Measurements from ENCODE around the gene GLYR1. TPM values are rescaled to one million over a fixed set of nuclear protein-coding genes. Genes with fewer than 3 reads are reported as not detected.

GLYR1 gene
- total RNA-seq, 2 experiments from 2014 or later = 80.4 to 85.4 TPM

DNA sequence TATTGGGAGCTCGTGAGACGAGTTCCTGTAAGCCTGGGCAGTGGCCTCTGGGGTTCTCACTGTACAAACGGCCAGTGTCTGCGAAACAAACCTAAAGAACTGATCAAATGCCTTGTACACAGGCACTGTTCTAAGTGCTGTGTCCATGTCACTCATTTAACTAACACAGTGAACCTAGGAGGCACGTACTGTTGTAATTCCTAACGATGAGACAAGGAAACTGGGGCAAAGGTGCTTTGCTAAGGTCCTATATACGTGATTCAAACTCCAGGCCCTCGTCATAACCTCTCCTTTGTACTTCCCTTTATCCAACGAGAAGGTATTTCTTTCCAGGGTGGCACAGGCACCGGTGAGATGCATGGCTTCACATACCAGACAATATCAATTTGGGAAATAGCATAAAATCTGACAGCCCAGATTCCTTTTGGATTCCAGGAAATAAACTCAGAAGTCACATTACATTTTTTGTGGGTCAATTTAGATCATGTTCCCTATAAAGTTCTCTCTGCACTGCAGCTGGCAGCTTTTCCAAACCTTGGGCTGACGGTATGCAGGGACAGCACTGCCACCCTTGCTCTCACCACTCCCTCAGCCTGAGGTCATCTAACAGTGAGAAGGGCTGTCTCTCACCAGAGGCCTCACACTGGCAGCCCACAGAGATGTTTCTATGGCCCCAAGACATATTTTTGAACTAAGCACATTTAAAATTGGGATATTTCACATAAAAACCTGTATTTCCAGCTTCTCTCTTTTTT lies 18.3 kb downstream of the GLYR1 start:
- no peak overlapping the region for H3K4me3 Mint-ChIP-seq
- peaks cover 5% of the 10 kb centered on the region for H3K4me1 Mint-ChIP-seq
- DNase-seq = no peak
- POLR2A ChIA-PET = no interaction called here
- no peaks in the 10 kb centered on the region for H3K27me3 Mint-ChIP-seq
- CTCF ChIA-PET = no interaction called here
- H3K9me3 Mint-ChIP-seq = no peaks in the 10 kb centered on the region
- H3K27ac Mint-ChIP-seq = no peak overlapping the region
- peaks cover 66% of the 10 kb centered on the region for H3K36me3 Mint-ChIP-seq (ENCODE audit: low read depth)

GRCh38 chr16:4826980-4827379 lies 20.1 kb downstream of the GLYR1 start:
- ChIA-PET CTCF (no interaction called here), POLR2A (no interaction called here)
- DNase-seq = no peak
- Mint-ChIP-seq H3K36me3 (ENCODE audit: low read depth) (peaks cover 62% of the 10 kb centered on the region), H3K27ac (no peak overlapping the region), H3K27me3 (no peaks in the 10 kb centered on the region), H3K9me3 (no peaks in the 10 kb centered on the region), H3K4me3 (no peak overlapping the region), H3K4me1 (no peaks in the 10 kb centered on the region)

- H3K4me3 Mint-ChIP-seq = no peak overlapping the region
- POLR2A ChIA-PET = no interaction called here
- no peaks in the 10 kb centered on the region for H3K4me1 Mint-ChIP-seq
- H3K9me3 Mint-ChIP-seq = no peaks in the 10 kb centered on the region
- peaks cover 61% of the 10 kb centered on the region for H3K36me3 Mint-ChIP-seq (ENCODE audit: low read depth)
- CTCF ChIA-PET = no interaction called here
- H3K27ac Mint-ChIP-seq = no peak overlapping the region
- H3K27me3 Mint-ChIP-seq = no peaks in the 10 kb centered on the region
- DNase-seq = no peak
These were observed 20.6 kb downstream of the GLYR1 start for GRCh38 chr16:4826526-4826925.

DNA sequence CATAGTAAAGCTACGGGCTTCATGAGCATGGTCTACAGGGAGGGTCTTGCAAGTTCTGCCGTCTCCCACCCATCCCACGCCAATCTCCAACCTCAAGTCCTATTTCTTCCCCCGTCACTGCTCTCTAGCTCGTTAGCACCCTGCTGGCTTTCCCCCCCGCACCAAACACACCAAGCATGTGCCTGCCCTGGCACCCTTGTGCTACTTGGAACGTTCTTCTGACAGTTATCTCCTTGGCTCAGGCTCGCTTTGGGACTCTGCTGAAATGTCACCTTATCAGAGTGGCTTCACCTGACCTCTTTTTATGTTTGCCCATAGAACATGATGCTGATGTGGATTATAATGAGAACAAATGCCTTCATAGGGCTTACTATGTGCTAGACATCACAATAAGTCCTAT lies 21.9 kb downstream of the GLYR1 start:
- Mint-ChIP-seq H3K9me3 (no peaks in the 10 kb centered on the region), H3K27ac (no peak overlapping the region), H3K27me3 (no peaks in the 10 kb centered on the region), H3K4me3 (no peak overlapping the region), H3K36me3 (ENCODE audit: low read depth) (peaks cover 60% of the 10 kb centered on the region), H3K4me1 (no peaks in the 10 kb centered on the region)
- CTCF ChIA-PET = no interaction called here
- POLR2A ChIA-PET = no interaction called here
- DNase-seq = no peak

- H3K4me3 Mint-ChIP-seq = no peak overlapping the region
- DNase-seq = no peak
- ChIA-PET POLR2A (no interaction called here), CTCF (no interaction called here)
- H3K36me3 Mint-ChIP-seq (ENCODE audit: low read depth) = peaks cover 59% of the 10 kb centered on the region
- H3K27me3 Mint-ChIP-seq = no peaks in the 10 kb centered on the region
- H3K4me1 Mint-ChIP-seq = no peaks in the 10 kb centered on the region
- no peaks in the 10 kb centered on the region for H3K9me3 Mint-ChIP-seq
- H3K27ac Mint-ChIP-seq = no peak overlapping the region
These were observed 26.4 kb downstream of the GLYR1 start for GRCh38 chr16:4820652-4821051.

- Mint-ChIP-seq H3K27ac (no peak overlapping the region), H3K4me1 (no peaks in the 10 kb centered on the region), H3K27me3 (no peaks in the 10 kb centered on the region), H3K9me3 (no peaks in the 10 kb centered on the region), H3K36me3 (ENCODE audit: low read depth) (peaks cover 53% of the 10 kb centered on the region), H3K4me3 (no peak overlapping the region)
- CTCF ChIA-PET = no interaction called here
- POLR2A ChIA-PET = no interaction called here
- DNase-seq = no peak
These were observed 32.4 kb downstream of the GLYR1 start for GRCh38 chr16:4814542-4815173.

DNA sequence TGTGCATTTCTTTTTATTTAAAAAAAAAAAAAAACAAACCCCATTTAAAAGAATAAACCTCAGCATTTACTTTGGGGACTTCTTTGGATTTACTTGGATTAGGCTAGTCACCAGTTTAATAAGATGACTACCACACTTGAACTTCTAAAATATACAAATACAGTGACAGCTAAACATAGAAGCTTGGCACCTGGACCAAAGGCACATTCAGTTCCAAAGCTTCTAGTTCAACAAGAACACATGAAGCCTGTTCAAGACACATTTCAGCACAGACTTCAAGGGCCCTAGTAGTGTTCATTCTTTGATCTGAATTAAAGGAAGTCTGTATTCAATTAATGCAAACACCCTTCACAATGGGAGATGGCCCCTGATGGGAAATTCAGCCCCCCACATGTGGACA lies 33.0 kb downstream of the GLYR1 start:
- Mint-ChIP-seq H3K4me3 (no peak overlapping the region), H3K36me3 (ENCODE audit: low read depth) (peaks cover 53% of the 10 kb centered on the region), H3K27ac (no peak overlapping the region), H3K9me3 (no peaks in the 10 kb centered on the region), H3K27me3 (no peaks in the 10 kb centered on the region), H3K4me1 (no peaks in the 10 kb centered on the region)
- no peak for DNase-seq
- ChIA-PET POLR2A (interaction anchor here (0.6 kb wide), 1 partner anchor 33 kb away, joined by 3 read pairs; the partner anchor contains the start of gene GLYR1), CTCF (no interaction called here)

DNA sequence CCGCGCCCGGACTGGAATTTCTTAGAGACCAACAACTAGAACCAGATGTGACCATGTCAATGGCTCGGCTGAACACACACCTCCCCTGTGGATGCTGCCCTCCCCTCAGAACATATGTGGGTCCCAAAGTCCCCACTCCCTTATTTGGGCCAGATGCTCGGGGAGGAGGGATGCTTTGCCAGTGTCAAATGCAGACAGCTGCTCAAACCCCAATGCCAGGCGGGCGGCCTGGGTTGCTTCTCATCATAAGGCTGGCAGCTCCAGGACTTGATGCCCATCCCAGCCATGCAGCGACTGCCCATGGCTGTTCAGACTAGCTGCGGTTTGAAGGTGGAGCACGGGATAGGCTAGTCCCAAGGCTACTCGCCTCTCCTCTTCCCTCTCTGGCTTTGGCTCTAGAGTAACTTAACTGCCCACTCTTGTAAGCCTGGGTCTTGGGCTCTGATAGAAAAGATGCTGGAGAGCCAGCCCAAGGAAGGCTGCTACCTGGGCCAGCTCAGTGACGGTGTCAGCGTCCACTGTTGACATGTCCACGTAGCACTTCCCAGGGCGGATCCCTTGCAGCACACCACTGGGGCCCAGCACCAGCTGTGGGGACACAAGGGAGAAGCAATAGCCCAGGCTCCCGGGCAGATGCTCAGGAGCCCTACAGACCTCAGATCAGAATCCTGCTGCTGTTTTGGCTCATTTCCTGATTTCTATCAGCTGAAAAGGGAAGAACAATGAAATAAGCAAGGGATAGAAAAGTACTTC lies 33.7 kb downstream of the GLYR1 start:
- Mint-ChIP-seq H3K9me3 (no peaks in the 10 kb centered on the region), H3K4me3 (no peak overlapping the region), H3K27ac (peak overlapping the region; percentile 11), H3K4me1 (no peaks in the 10 kb centered on the region), H3K36me3 (ENCODE audit: low read depth) (peaks cover 53% of the 10 kb centered on the region), H3K27me3 (no peaks in the 10 kb centered on the region)
- DNase-seq = no peak
- ChIA-PET POLR2A (interaction anchor here (0.6 kb wide), 1 partner anchor 33 kb away, joined by 3 read pairs; the partner anchor contains the start of gene GLYR1), CTCF (no interaction called here)

DNA sequence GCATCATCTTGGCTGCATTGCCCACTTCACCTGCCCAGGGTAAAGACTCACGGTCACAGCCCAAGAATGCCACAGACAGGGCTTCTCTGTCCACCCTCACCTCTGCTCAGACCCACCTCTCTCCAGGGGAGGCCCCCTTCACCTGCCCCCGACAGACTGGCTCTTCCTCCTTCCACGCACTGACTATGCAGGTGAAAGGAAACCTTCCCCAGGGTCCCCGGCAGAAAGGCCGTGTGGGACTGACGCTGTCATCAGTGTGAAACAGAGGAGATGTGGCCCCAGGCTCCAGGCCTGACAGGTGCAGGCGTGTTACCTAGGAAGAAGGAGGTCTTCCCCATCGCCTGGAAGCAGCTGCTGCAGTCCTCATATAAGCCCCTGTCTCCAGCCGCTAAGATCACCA lies 35.3 kb downstream of the GLYR1 start:
- Mint-ChIP-seq H3K4me1 (no peaks in the 10 kb centered on the region), H3K27me3 (no peaks in the 10 kb centered on the region), H3K4me3 (no peak overlapping the region), H3K9me3 (no peaks in the 10 kb centered on the region), H3K27ac (no peak overlapping the region), H3K36me3 (ENCODE audit: low read depth) (peaks cover 53% of the 10 kb centered on the region)
- DNase-seq = no peak
- POLR2A ChIA-PET = interaction anchor here (1.0 kb wide), 1 partner anchor 8 kb away, joined by 3 read pairs; no protein-coding TSS in a partner anchor
- CTCF ChIA-PET = no interaction called here

DNA sequence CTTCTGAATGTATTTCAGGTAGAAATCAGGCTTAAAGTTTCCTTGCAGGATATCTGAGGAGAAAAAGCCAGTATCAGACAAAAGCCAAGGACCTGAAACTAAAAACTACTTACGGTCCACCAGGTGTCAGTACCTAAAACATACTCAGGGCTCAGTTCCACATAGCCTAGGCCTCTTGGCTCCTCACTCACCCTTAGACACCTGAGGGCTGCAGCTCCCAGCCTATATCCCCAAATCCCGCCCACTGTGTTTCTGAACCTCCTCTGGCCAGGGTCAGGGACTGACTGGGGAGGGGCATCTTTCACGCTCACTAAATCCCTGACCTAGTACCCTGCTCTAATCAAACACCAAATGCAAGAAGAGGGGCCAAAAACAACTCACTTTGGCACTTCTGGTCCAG lies 35.8 kb downstream of the GLYR1 start:
- ChIA-PET CTCF (interaction anchor here (0.7 kb wide), 1 partner anchor 19 kb away, joined by 3 read pairs; no protein-coding TSS in a partner anchor), POLR2A (interaction anchor here (1.0 kb wide), 1 partner anchor 8 kb away, joined by 3 read pairs; no protein-coding TSS in a partner anchor)
- DNase-seq = no peak
- Mint-ChIP-seq H3K4me3 (no peak overlapping the region), H3K36me3 (ENCODE audit: low read depth) (peaks cover 49% of the 10 kb centered on the region), H3K4me1 (no peaks in the 10 kb centered on the region), H3K27me3 (no peaks in the 10 kb centered on the region), H3K9me3 (no peaks in the 10 kb centered on the region), H3K27ac (no peak overlapping the region)

DNA sequence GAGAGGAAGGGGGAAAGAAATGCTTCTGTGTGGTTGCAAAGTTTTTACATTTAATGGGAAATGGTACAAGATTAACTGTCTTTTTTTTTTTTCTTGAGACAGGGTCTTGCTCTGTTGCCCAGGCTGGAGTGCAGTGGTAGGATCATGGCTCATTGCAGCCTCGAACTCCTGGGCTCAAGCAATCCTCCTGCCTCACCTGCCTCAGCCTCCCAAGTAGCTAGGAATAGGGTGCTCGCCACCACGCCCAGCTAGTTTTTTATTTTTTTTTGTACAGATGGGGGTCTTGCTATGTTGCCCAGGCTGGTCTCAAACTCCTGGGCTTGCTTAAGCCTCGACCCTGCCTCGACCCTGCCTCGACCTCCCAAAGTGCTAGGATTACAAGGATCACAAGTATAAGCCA lies 40.8 kb downstream of the GLYR1 start:
- CTCF ChIA-PET = interaction anchor here (0.7 kb wide), 1 partner anchor 40 kb away, joined by 3 read pairs; no protein-coding TSS in a partner anchor
- H3K27me3 Mint-ChIP-seq = no peaks in the 10 kb centered on the region
- H3K4me3 Mint-ChIP-seq = no peak overlapping the region
- no peaks in the 10 kb centered on the region for H3K9me3 Mint-ChIP-seq
- POLR2A ChIA-PET = no interaction called here
- peaks cover 33% of the 10 kb centered on the region for H3K36me3 Mint-ChIP-seq (ENCODE audit: low read depth)
- no peak for DNase-seq
- H3K27ac Mint-ChIP-seq = no peak overlapping the region
- peaks cover 15% of the 10 kb centered on the region for H3K4me1 Mint-ChIP-seq

- H3K9me3 Mint-ChIP-seq = no peaks in the 10 kb centered on the region
- H3K4me3 Mint-ChIP-seq = no peak overlapping the region
- H3K27ac Mint-ChIP-seq = no peak overlapping the region
- H3K27me3 Mint-ChIP-seq = no peaks in the 10 kb centered on the region
- ChIA-PET POLR2A (no interaction called here), CTCF (no interaction called here)
- peaks cover 27% of the 10 kb centered on the region for H3K36me3 Mint-ChIP-seq (ENCODE audit: low read depth)
- no peak for DNase-seq
- H3K4me1 Mint-ChIP-seq = peaks cover 23% of the 10 kb centered on the region
These were observed 41.9 kb downstream of the GLYR1 start for GRCh38 chr16:4805231-4805630.
